ENCODE results near the gene CDK16.

The CDK16 gene

DNA sequence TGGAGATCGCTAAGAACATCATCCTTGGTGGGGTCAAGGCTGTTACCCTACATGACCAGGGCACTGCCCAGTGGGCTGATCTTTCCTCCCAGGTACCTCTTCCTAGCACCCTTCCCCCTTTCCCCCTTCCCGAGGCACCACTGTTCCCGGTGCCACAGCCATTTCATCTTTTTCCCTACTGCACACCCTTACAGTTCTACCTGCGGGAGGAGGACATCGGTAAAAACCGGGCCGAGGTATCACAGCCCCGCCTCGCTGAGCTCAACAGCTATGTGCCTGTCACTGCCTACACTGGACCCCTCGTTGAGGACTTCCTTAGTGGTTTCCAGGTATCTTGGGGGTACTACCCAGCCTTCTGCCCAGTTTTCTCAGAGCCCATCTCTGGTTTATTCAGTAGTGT lies 19.2 kb upstream of the CDK16 start:
- TF ChIP-seq, protein P1, sequence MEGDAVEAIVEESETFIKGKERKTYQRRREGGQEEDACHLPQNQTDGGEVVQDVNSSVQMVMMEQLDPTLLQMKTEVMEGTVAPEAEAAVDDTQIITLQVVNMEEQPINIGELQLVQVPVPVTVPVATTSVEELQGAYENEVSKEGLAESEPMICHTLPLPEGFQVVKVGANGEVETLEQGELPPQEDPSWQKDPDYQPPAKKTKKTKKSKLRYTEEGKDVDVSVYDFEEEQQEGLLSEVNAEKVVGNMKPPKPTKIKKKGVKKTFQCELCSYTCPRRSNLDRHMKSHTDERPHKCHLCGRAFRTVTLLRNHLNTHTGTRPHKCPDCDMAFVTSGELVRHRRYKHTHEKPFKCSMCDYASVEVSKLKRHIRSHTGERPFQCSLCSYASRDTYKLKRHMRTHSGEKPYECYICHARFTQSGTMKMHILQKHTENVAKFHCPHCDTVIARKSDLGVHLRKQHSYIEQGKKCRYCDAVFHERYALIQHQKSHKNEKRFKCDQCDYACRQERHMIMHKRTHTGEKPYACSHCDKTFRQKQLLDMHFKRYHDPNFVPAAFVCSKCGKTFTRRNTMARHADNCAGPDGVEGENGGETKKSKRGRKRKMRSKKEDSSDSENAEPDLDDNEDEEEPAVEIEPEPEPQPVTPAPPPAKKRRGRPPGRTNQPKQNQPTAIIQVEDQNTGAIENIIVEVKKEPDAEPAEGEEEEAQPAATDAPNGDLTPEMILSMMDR (conservative IDR thresholded peaks at IDR 0.05; ENCODE audit: low read depth, low read length) = no peak
- H3K9ac ChIP-seq = no peak overlapping the region
- no peaks in the 10 kb centered on the region for H4K20me1 ChIP-seq (ENCODE audit: insufficient read depth)
- H3K36me3 ChIP-seq (ENCODE audit: insufficient read depth) = no peaks in the 10 kb centered on the region
- no peaks in the 10 kb centered on the region for H3K27me3 ChIP-seq (ENCODE audit: insufficient read depth, low read depth)
- no peak overlapping the region for H3K4me3 ChIP-seq (IDR thresholded peaks at IDR 0.05; ENCODE audit: insufficient read depth, low read depth, low read length)
- H3K79me2 ChIP-seq (ENCODE audit: insufficient read depth, low read depth) = peaks cover 41% of the 10 kb centered on the region
- no peak overlapping the region for H2AFZ ChIP-seq (ENCODE audit: low read depth)
- H3K4me1 ChIP-seq (ENCODE audit: low read depth, poor library complexity, severe bottlenecking) = peaks cover 29% of the 10 kb centered on the region
- no peak overlapping the region for H3K27ac ChIP-seq
- no peak overlapping the region for H3K4me2 ChIP-seq

DNA sequence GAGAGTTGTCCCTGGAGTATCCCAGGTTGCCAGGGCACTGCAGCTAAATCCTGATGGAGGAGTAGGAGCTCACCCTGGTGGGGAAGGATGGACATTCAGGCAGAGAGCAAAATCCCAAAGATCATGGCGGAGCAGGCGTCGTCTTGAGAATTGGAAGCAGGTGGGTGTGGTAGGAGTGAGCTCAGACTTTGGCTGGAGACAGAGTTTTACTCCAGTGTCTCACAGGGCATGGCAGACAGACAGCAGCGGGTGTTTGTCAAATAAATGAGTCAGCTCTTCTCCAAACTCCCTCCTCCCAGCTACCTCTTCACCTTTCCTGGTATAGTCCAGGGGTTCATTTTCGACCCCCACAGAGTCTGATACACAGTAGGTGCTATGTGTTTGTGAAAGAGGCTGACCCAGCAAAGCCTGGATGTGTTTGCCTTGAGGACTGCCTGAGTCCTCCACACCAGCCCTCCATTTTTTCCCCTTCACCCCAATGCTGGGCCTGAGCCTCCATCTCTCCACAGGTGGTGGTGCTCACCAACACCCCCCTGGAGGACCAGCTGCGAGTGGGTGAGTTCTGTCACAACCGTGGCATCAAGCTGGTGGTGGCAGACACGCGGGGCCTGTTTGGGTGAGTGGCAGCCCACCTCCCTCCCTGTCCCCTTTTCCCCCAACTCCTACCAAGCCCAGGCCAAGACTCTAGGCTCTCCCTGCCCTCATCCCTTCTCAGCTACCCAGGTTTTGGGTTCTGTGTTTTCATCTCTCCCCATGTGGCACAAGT lies 17.9 kb upstream of the CDK16 start:
- Histone ChIP-seq H3K27me3 (ENCODE audit: insufficient read depth, low read depth) (no peaks in the 10 kb centered on the region), H3K4me3 (IDR thresholded peaks at IDR 0.05; ENCODE audit: insufficient read depth, low read depth, low read length) (no peak overlapping the region), H3K4me1 (ENCODE audit: low read depth, poor library complexity, severe bottlenecking) (peaks cover 17% of the 10 kb centered on the region), H4K20me1 (ENCODE audit: insufficient read depth) (no peaks in the 10 kb centered on the region), H2AFZ (ENCODE audit: low read depth) (no peak overlapping the region), H3K27ac (no peak overlapping the region), H3K36me3 (ENCODE audit: insufficient read depth) (no peaks in the 10 kb centered on the region), H3K79me2 (ENCODE audit: insufficient read depth, low read depth) (peaks cover 28% of the 10 kb centered on the region), H3K9ac (no peak overlapping the region), H3K4me2 (no peak overlapping the region)
- TF ChIP-seq, protein P1 (conservative IDR thresholded peaks at IDR 0.05; ENCODE audit: low read depth, low read length) = no peak

DNA sequence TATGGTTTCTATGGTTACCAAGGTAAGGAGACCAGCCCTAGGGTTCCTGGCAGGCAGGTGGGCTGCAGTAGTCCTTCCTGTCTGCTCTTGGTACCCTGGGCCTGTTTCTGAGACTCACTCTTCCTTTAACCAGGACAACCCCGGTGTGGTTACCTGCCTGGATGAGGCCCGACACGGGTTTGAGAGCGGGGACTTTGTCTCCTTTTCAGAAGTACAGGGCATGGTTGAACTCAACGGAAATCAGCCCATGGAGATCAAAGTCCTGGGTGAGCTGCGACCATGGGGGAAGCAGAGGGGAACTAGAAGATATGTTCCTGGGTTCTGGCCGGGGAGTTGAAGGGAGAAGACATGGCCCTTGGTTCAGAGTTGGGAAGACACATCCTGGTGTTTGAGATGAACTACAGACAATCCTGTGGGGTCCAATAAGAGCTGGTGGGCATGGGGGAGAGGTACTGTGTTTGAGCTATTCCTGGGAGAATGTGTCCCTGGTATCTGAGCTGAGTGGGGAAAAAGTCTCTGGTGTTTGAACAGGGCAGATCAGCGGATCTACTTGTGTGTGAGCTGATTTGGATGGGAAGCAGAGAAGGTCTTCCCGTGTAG lies 17.0 kb upstream of the CDK16 start:
- H3K36me3 ChIP-seq (ENCODE audit: insufficient read depth) = no peaks in the 10 kb centered on the region; the same call in 1 of the 2 replicates
- no peak overlapping the region for H3K4me2 ChIP-seq
- peaks cover 19% of the 10 kb centered on the region for H3K79me2 ChIP-seq (ENCODE audit: insufficient read depth, low read depth)
- H3K27me3 ChIP-seq (ENCODE audit: insufficient read depth, low read depth) = no peaks in the 10 kb centered on the region
- peaks cover 8% of the 10 kb centered on the region for H3K4me1 ChIP-seq (ENCODE audit: low read depth, poor library complexity, severe bottlenecking)
- no peak overlapping the region for H2AFZ ChIP-seq (ENCODE audit: low read depth)
- no peak overlapping the region for H3K4me3 ChIP-seq (IDR thresholded peaks at IDR 0.05; ENCODE audit: insufficient read depth, low read depth, low read length)
- TF ChIP-seq, protein P1 (conservative IDR thresholded peaks at IDR 0.05; ENCODE audit: low read depth, low read length) = no peak
- H4K20me1 ChIP-seq (ENCODE audit: insufficient read depth) = no peaks in the 10 kb centered on the region
- no peak overlapping the region for H3K9ac ChIP-seq
- no peak overlapping the region for H3K27ac ChIP-seq

DNA sequence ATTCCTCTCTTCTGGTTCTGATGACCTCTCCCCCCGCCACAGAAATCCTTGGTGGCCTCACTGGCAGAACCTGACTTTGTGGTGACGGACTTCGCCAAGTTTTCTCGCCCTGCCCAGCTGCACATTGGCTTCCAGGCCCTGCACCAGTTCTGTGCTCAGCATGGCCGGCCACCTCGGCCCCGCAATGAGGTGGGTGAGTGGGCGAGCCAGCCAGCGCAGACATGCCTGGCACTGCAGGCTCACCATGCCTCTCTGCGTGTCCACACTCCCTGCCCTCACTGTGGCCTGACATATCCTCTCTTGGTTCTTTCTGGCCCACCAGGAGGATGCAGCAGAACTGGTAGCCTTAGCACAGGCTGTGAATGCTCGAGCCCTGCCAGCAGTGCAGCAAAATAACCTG lies 16.2 kb upstream of the CDK16 start:
- Histone ChIP-seq H3K9ac (no peak overlapping the region), H3K4me3 (IDR thresholded peaks at IDR 0.05; ENCODE audit: insufficient read depth, low read depth, low read length) (no peak overlapping the region), H3K79me2 (ENCODE audit: insufficient read depth, low read depth) (peaks cover 10% of the 10 kb centered on the region; the same call in 1 of the 2 replicates), H3K36me3 (ENCODE audit: insufficient read depth) (no peaks in the 10 kb centered on the region; the same call in 1 of the 2 replicates), H3K27me3 (ENCODE audit: insufficient read depth, low read depth) (no peaks in the 10 kb centered on the region), H3K4me1 (ENCODE audit: low read depth, poor library complexity, severe bottlenecking) (no peaks in the 10 kb centered on the region), H4K20me1 (ENCODE audit: insufficient read depth) (no peaks in the 10 kb centered on the region), H3K27ac (no peak overlapping the region), H3K4me2 (no peak overlapping the region), H2AFZ (ENCODE audit: low read depth) (no peak overlapping the region)
- TF ChIP-seq, protein P1 (conservative IDR thresholded peaks at IDR 0.05; ENCODE audit: low read depth, low read length) = no peak
